ENCODE data around the gene PIK3R2. TPM values are rescaled to one million over a fixed set of nuclear protein-coding genes. Genes with fewer than 3 reads are reported as not detected.

Gene PIK3R2
- total RNA-seq, 1 donor from 2014 or later = 61.2 TPM

DNA sequence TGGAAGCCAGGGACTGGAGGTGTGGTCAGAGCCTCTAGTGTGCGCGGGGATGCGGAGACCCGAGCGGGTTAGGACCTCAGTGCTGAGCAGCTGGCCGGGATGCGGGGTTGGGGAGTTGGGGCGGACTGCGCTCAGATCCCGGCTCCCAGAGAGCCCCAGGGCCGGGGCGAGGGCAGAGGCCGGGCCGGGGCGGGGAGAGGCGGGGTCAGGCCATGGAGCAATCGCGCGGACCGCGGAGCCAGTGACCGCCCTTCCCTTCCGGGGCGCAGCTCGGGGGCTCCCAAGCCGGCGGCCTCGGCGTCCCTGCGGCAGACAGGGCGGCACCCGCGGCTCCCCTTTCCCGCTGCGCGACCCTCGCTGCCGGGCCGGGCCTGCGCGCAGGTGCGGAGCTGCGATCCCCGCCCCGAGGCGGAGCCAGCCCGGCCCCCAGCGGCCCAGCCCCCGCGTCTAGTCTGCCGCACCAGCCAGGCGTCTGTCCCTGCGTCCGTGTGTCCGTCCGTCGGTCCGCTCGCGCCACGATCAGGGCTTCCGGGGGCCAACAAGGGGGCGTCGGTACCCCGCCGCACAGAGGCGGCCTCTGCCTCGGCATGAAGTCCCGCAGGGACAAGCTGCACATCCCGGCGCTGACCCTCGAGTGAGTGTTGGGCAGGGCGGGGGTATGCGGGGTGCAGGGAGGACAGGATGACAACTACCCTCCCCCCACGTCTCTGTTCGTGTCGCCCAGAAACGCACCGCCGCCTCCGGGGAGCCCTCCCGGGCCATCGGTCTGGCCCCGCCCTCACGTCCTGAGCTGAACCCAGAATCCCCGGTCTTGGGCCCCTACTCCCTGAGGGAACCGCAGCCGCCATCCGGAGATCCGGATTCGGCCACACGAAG lies 43.0 kb upstream of the PIK3R2 start:
- Mint-ChIP-seq H3K4me1 (ENCODE audit: low read depth) (peaks cover 10% of the 10 kb centered on the region), H3K27ac (no peak overlapping the region), H3K9me3 (ENCODE audit: low read depth) (no peaks in the 10 kb centered on the region), H3K27me3 (peaks cover 11% of the 10 kb centered on the region), H3K36me3 (ENCODE audit: insufficient read depth) (no peaks in the 10 kb centered on the region), H3K4me3 (ENCODE audit: low read depth) (peak overlapping the region; percentile 72)
- DNase-seq (ENCODE audit: low spot score, unreplicated experiment) = no peak
- TF ChIP-seq, protein P1, sequence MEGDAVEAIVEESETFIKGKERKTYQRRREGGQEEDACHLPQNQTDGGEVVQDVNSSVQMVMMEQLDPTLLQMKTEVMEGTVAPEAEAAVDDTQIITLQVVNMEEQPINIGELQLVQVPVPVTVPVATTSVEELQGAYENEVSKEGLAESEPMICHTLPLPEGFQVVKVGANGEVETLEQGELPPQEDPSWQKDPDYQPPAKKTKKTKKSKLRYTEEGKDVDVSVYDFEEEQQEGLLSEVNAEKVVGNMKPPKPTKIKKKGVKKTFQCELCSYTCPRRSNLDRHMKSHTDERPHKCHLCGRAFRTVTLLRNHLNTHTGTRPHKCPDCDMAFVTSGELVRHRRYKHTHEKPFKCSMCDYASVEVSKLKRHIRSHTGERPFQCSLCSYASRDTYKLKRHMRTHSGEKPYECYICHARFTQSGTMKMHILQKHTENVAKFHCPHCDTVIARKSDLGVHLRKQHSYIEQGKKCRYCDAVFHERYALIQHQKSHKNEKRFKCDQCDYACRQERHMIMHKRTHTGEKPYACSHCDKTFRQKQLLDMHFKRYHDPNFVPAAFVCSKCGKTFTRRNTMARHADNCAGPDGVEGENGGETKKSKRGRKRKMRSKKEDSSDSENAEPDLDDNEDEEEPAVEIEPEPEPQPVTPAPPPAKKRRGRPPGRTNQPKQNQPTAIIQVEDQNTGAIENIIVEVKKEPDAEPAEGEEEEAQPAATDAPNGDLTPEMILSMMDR (IDR thresholded peaks at IDR 0.05; ENCODE audit: unreplicated experiment) = no peak

DNA sequence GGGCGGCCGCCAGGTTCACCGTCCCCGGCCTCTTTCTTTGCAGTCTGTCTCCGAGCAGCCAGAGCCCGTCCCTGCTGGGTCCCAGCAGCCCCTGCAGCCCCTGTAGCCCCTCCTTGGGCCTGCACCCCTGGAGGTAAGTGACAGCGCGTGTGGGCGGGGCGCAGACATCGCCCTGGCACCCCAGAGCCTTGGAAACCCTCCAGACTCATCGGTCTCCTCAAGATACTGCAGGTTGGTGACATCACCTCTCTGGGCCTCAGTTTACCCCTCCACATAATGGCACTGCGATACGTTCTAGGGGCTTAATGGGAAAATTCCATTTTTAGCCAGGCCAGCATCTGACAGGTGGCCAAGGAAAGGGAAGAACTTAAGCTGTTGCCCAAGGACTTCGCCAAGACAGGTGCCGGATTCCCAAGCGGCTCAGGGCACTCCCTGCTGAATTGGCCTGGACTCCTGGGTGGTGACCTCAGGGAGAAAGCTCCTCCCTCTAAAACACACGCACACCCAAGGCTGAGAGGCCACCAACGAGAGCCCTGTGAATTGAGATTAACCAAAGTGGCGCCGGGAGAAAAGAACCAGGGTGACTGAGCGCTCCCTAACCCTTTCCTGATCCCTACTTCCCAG lies 42.2 kb upstream of the PIK3R2 start:
- Mint-ChIP-seq H3K4me3 (ENCODE audit: low read depth) (peak overlapping the region; percentile 72), H3K27me3 (peaks cover 11% of the 10 kb centered on the region), H3K9me3 (ENCODE audit: low read depth) (no peaks in the 10 kb centered on the region), H3K27ac (no peak overlapping the region), H3K36me3 (ENCODE audit: insufficient read depth) (no peaks in the 10 kb centered on the region), H3K4me1 (ENCODE audit: low read depth) (peaks cover 10% of the 10 kb centered on the region)
- no peak for DNase-seq (ENCODE audit: low spot score, unreplicated experiment)
- TF ChIP-seq, protein P1 (IDR thresholded peaks at IDR 0.05; ENCODE audit: unreplicated experiment) = no peak

GRCh38 chr19:18112989-18113478 lies 39.9 kb upstream of the PIK3R2 start:
- Mint-ChIP-seq H3K27me3 (peaks cover 11% of the 10 kb centered on the region), H3K4me1 (ENCODE audit: low read depth) (peaks cover 14% of the 10 kb centered on the region), H3K9me3 (ENCODE audit: low read depth) (no peaks in the 10 kb centered on the region), H3K27ac (no peak overlapping the region), H3K36me3 (ENCODE audit: insufficient read depth) (no peaks in the 10 kb centered on the region), H3K4me3 (ENCODE audit: low read depth) (no peak overlapping the region)
- TF ChIP-seq, protein P1 (IDR thresholded peaks at IDR 0.05; ENCODE audit: unreplicated experiment) = peak; percentile 91
- peak; percentile 87 for DNase-seq (ENCODE audit: low spot score, unreplicated experiment)

GRCh38 chr19:18113827-18114226 lies 39.1 kb upstream of the PIK3R2 start:
- Mint-ChIP-seq H3K27me3 (peaks cover 8% of the 10 kb centered on the region), H3K27ac (no peak overlapping the region), H3K9me3 (ENCODE audit: low read depth) (no peaks in the 10 kb centered on the region), H3K36me3 (ENCODE audit: insufficient read depth) (no peaks in the 10 kb centered on the region), H3K4me3 (ENCODE audit: low read depth) (no peak overlapping the region), H3K4me1 (ENCODE audit: low read depth) (peaks cover 15% of the 10 kb centered on the region)
- DNase-seq (ENCODE audit: low spot score, unreplicated experiment) = no peak
- TF ChIP-seq, protein P1 (IDR thresholded peaks at IDR 0.05; ENCODE audit: unreplicated experiment) = no peak

- Mint-ChIP-seq H3K4me1 (ENCODE audit: low read depth) (peaks cover 8% of the 10 kb centered on the region), H3K27ac (no peak overlapping the region), H3K4me3 (ENCODE audit: low read depth) (no peak overlapping the region), H3K36me3 (ENCODE audit: insufficient read depth) (no peaks in the 10 kb centered on the region), H3K9me3 (ENCODE audit: low read depth) (no peaks in the 10 kb centered on the region), H3K27me3 (peaks cover 3% of the 10 kb centered on the region)
- TF ChIP-seq, protein P1 (IDR thresholded peaks at IDR 0.05; ENCODE audit: unreplicated experiment) = no peak
- DNase-seq (ENCODE audit: low spot score, unreplicated experiment) = no peak
Observed at GRCh38 chr19:18114483-18114882, 38.5 kb upstream of the PIK3R2 start.
